ENCODE measurements around the gene UVRAG.

- TF ChIP-seq CTCF (IDR thresholded peaks at IDR 0.05), result no peak
- TF ChIP-seq POLR2A (IDR thresholded peaks at IDR 0.05), result no peak
- TF ChIP-seq POLR2AphosphoS5 (IDR thresholded peaks at IDR 0.05; ENCODE audit: insufficient read depth in 1 of 2, low read depth in 1 of 2), result no peak
These were observed 34.1 kb upstream of the UVRAG start for GRCh38 chr11:75780888-75781287.
